Airway epithelial cell (primary cell): ENCODE results near the gene SLC9A2. TPM values are rescaled to one million over a fixed set of nuclear protein-coding genes. Genes with fewer than 3 reads are reported as not detected.

Experiments
- total RNA-seq: library from RNA; depleted of rRNA; stranded (reverse); fragments of >200 nt; gene quantifications from 2 replicates; pipeline ENCODE4 v1.2.3, GENCODE V29; 2015

Gene SLC9A2
- 0.07 TPM in 1 of 2 replicates, not detected in the other for total RNA-seq

GRCh38 chr2:102619414-102620319, at the start of gene SLC9A2:
TSS of gene SLC9A2 (plus strand) at chr2:102619553. CDS start at chr2:102619849, 296 bp downstream.

Other genes starting within 250 kb of the SLC9A2 start
- gene IL18RAP, start 196.4 kb upstream of the SLC9A2 start, total RNA-seq = not detected in 2 replicates
- gene SLC9A4, start 146.3 kb upstream of the SLC9A2 start, total RNA-seq = not detected in 2 replicates
- gene TMEM182, start 142.5 kb downstream of the SLC9A2 start, total RNA-seq = 1.6 and 2.5 TPM in 2 replicates